Neural progenitor cell (in vitro differentiated cells): ENCODE results near the gene N4BP3. TPM values are rescaled to one million over a fixed set of nuclear protein-coding genes. Genes with fewer than 3 reads are reported as not detected.
A peak's percentile ranks its signal among the peaks of the same experiment; 100 is the strongest.

ENCODE experiments used
- DNase-seq: peaks from one replicate; pipeline ENCODE4 v3.0.0-alpha.2; 2016; ENCODE audit warnings: low spot score
- H2AFZ ChIP-seq: fragments of 200-600 bp; sonication (generic); replicated peaks from 2 replicates; pipeline ENCODE4 v1.6.1; 2016; ENCODE audit warnings: antibody characterized with exemption
- H3F3A ChIP-seq: fragments of 200-600 bp; sonication (generic); 2 replicates; pipeline ENCODE4 v1.6.1; 2016; ENCODE audit warnings: antibody characterized with exemption, low read depth
- H3K27ac ChIP-seq: fragments of 200-600 bp; sonication (generic); 2 replicates; pipeline ENCODE4 v1.5.1; 2016; ENCODE audit warnings: mild to moderate bottlenecking
- H3K27me3 ChIP-seq: fragments of 200-600 bp; sonication (generic); 2 replicates; pipeline ENCODE4 v1.6.1; 2016; ENCODE audit warnings: mild to moderate bottlenecking, moderate library complexity
- H3K36me3 ChIP-seq: fragments of 200-600 bp; sonication (generic); 2 replicates; pipeline ENCODE4 v1.5.1; 2016
- H3K4me1 ChIP-seq: fragments of 200-600 bp; sonication (generic); 2 replicates; pipeline ENCODE4 v1.6.1; 2016; ENCODE audit warnings: mixed run types
- H3K4me2 ChIP-seq: fragments of 200-600 bp; sonication (generic); 2 replicates; pipeline ENCODE4 v1.6.1; 2016
- H3K4me3 ChIP-seq: fragments of 200-600 bp; sonication (generic); 2 replicates; pipeline ENCODE4 v1.5.1; 2016
- H3K79me2 ChIP-seq: fragments of 200-600 bp; sonication (generic); 2 replicates; pipeline ENCODE4 v1.6.1; 2016; ENCODE audit warnings: low read depth
- H3K9ac ChIP-seq: fragments of 200-600 bp; sonication (generic); 2 replicates; pipeline ENCODE4 v1.6.1; 2016
- H3K9me3 ChIP-seq: fragments of 200-600 bp; sonication (generic); 2 replicates; pipeline ENCODE4 v1.5.1; 2016; ENCODE audit warnings: low read depth
- H4K20me1 ChIP-seq: fragments of 200-600 bp; sonication (generic); 2 replicates; pipeline ENCODE4 v1.6.1; 2016; ENCODE audit warnings: low read depth
- H3K27ac Mint-ChIP-seq: 3 replicates; pipeline ENCODE4 v1.8.0; 2021; ENCODE audit warnings: mixed read lengths
- H3K27me3 Mint-ChIP-seq: 2 replicates; pipeline ENCODE4 v1.8.0; 2022; ENCODE audit warnings: low read depth, mild to moderate bottlenecking, inconsistent platforms, moderate library complexity, mixed read lengths; ENCODE audit not compliant: insufficient read depth
- H3K36me3 Mint-ChIP-seq: 3 replicates; pipeline ENCODE4 v1.8.0; 2021; ENCODE audit warnings: mixed read lengths
- H3K4me1 Mint-ChIP-seq: 3 replicates; pipeline ENCODE4 v1.8.0; 2021; ENCODE audit warnings: mixed read lengths
- H3K4me3 Mint-ChIP-seq: 3 replicates; pipeline ENCODE4 v1.8.0; 2021; ENCODE audit warnings: mild to moderate bottlenecking, moderate library complexity, mixed read lengths
- H3K9me3 Mint-ChIP-seq: 3 replicates; pipeline ENCODE4 v1.8.0; 2020; ENCODE audit warnings: mixed read lengths
- EZH2 ChIP-seq: fragments of 200-600 bp; sonication (generic); IDR thresholded peaks from 2 replicates; pipeline ENCODE4 v1.6.1; 2017; ENCODE audit warnings: antibody characterized with exemption, mild to moderate bottlenecking, moderate library complexity
- EZH2phosphoT487 ChIP-seq: fragments of 200-600 bp; sonication (generic); IDR thresholded peaks from 2 replicates; pipeline ENCODE4 v1.6.1; 2017; ENCODE audit warnings: antibody characterized with exemption
- total RNA-seq: library from RNA; depleted of rRNA; stranded (reverse); fragments of >200 nt; gene quantifications from 2 replicates; pipeline ENCODE4 v1.2.3, GENCODE V29; 2015; ENCODE audit warnings: low replicate concordance
- TF ChIP-seq, protein P1 (sequence below): fragments of 200-600 bp; sonication (generic); IDR thresholded peaks from 2 replicates; pipeline ENCODE4 v1.5.1; 2017; ENCODE audit warnings: antibody characterized with exemption, mild to moderate bottlenecking

N4BP3 gene
- total RNA-seq, 1 donor from 2014 or later, result 4.1 TPM

DNA sequence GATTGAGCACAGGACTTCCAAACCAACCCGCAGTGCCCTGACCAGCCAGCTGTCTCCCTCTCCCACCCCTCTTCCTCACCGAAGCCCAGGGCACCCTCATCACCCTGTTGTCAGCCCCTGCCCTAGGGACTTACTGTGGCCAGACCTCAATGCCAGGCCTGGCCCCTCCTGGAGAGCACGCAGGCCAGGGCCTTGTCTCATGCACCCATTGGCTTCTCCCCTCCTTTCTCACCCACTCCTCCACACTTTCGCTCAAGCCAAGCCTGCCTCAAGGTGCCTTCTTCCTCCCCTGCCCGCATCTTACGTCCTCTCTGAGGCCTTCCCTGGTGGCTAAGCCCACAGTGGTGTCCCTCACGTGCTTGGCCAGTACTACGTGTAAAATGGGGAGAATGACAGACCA lies 33.3 kb upstream of the N4BP3 start:
- H3K4me3 ChIP-seq, result no peak overlapping the region
- H4K20me1 ChIP-seq, result no peaks in the 10 kb centered on the region
- H3K9me3 Mint-ChIP-seq, result no peaks in the 10 kb centered on the region
- H3K27ac ChIP-seq, result no peak overlapping the region
- TF ChIP-seq EZH2 (no peak), EZH2phosphoT487 (no peak)
- TF ChIP-seq, protein P1, sequence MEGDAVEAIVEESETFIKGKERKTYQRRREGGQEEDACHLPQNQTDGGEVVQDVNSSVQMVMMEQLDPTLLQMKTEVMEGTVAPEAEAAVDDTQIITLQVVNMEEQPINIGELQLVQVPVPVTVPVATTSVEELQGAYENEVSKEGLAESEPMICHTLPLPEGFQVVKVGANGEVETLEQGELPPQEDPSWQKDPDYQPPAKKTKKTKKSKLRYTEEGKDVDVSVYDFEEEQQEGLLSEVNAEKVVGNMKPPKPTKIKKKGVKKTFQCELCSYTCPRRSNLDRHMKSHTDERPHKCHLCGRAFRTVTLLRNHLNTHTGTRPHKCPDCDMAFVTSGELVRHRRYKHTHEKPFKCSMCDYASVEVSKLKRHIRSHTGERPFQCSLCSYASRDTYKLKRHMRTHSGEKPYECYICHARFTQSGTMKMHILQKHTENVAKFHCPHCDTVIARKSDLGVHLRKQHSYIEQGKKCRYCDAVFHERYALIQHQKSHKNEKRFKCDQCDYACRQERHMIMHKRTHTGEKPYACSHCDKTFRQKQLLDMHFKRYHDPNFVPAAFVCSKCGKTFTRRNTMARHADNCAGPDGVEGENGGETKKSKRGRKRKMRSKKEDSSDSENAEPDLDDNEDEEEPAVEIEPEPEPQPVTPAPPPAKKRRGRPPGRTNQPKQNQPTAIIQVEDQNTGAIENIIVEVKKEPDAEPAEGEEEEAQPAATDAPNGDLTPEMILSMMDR, result no peak
- no peak overlapping the region for H2AFZ ChIP-seq
- H3K9ac ChIP-seq, result no peak overlapping the region
- H3K27me3 Mint-ChIP-seq, result peaks cover 18% of the 10 kb centered on the region
- H3K4me3 Mint-ChIP-seq, result peak overlapping the region; percentile 46
- H3K9me3 ChIP-seq, result no peaks in the 10 kb centered on the region
- no peaks in the 10 kb centered on the region for H3K79me2 ChIP-seq
- peaks cover 19% of the 10 kb centered on the region for H3K4me1 Mint-ChIP-seq
- H3K36me3 ChIP-seq, result no peaks in the 10 kb centered on the region
- no peak for DNase-seq
- no peaks in the 10 kb centered on the region for H3F3A ChIP-seq
- H3K4me2 ChIP-seq, result no peak overlapping the region
- peaks cover 8% of the 10 kb centered on the region for H3K27me3 ChIP-seq
- H3K36me3 Mint-ChIP-seq, result no peaks in the 10 kb centered on the region
- H3K27ac Mint-ChIP-seq, result no peak overlapping the region
- H3K4me1 ChIP-seq, result no peaks in the 10 kb centered on the region

DNA sequence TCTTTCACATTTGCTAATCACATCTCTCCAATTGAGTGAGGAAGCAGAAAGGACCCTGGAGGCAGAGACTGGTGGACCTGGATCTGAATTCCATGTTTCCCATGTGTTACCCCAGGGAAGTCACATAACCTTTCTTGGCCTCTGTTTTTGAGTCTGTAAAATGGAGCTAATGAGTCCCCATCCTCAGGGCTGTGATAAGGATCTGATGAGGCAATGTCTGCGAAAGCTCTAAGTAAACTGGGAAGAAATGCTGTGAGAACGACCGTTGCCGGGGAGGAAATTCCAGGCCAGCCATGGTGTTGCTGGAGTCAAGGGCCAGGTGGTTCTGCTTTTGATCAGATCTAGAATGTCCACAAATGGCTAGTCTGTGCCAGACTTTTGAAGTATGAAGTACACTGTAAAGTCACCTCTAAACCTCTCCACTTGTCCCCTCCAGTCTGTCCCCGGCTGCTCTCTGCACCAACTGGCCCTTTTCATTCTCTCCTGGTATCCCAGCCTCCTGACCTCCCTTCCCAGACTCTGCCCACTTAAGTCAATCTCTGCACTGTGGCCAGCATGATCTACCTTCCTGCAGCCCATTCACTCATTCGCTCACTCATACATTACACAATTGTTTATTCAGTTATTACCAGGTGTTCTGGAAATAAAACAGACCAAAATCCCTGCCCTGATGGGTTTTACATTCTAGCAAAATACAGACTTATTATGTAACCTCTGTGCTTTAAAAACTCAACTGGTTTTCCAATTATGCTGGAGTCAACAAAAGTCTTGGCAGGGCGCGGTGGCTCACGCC lies 32.5 kb upstream of the N4BP3 start:
- Mint-ChIP-seq H3K4me3 (no peak overlapping the region), H3K9me3 (no peaks in the 10 kb centered on the region), H3K4me1 (peaks cover 19% of the 10 kb centered on the region), H3K27me3 (peaks cover 16% of the 10 kb centered on the region), H3K36me3 (no peaks in the 10 kb centered on the region), H3K27ac (peak overlapping the region; percentile 16)
- no peak for DNase-seq
- H4K20me1 ChIP-seq, result no peaks in the 10 kb centered on the region
- H3K79me2 ChIP-seq, result no peaks in the 10 kb centered on the region
- H3F3A ChIP-seq, result no peaks in the 10 kb centered on the region
- no peaks in the 10 kb centered on the region for H3K36me3 ChIP-seq
- H2AFZ ChIP-seq, result no peak overlapping the region
- H3K27me3 ChIP-seq, result peaks cover under 1% of the 10 kb centered on the region
- H3K4me2 ChIP-seq, result no peak overlapping the region
- TF ChIP-seq EZH2phosphoT487 (no peak), EZH2 (no peak)
- TF ChIP-seq, protein P1, result no peak
- no peak overlapping the region for H3K4me3 ChIP-seq
- no peaks in the 10 kb centered on the region for H3K9me3 ChIP-seq
- no peak overlapping the region for H3K27ac ChIP-seq
- no peaks in the 10 kb centered on the region for H3K4me1 ChIP-seq
- no peak overlapping the region for H3K9ac ChIP-seq

DNA sequence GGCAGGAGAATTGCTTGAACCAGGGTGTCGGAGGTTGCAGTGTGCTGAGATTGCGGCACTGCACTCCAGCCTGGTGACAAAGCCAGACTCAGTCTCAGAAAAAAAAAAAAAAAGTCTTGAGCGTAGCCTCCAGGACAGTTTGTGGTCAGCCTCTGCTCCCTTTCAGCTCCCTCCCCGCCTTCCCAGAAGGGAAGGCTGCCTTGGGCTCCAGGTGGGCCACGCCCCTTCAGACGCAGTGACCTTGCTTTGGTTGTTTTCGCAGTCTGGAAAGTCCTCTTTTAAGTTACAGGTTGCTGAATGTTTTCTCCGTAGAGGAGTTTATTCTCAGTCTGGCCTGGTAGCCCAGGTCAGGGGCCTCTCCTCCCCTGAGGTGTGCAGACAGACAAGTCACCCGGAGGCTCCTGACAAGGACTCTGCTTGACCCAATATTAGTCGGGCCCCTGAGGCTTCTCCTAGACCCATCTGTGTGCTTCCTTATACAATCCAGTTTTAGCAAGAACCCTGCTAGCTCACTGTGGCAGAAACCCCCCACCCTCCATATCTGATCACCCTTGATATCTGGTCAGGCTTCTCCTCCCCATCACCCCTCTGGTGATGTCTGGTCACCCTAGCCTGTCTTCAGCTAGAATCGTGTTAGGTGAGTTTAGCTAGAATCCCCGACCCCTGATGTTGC lies 31.6 kb upstream of the N4BP3 start:
- peak overlapping the region; percentile 86 for H3K27ac Mint-ChIP-seq
- no peak for DNase-seq
- Histone ChIP-seq H3K4me2 (no peak overlapping the region), H4K20me1 (no peaks in the 10 kb centered on the region), H3K27me3 (no peaks in the 10 kb centered on the region), H3K9me3 (no peaks in the 10 kb centered on the region), H3K27ac (no peak overlapping the region), H2AFZ (no peak overlapping the region), H3K79me2 (no peaks in the 10 kb centered on the region), H3K36me3 (no peaks in the 10 kb centered on the region), H3F3A (no peaks in the 10 kb centered on the region), H3K4me3 (no peak overlapping the region), H3K4me1 (no peaks in the 10 kb centered on the region), H3K9ac (no peak overlapping the region)
- peak overlapping the region; percentile 9 for H3K4me3 Mint-ChIP-seq
- TF ChIP-seq EZH2 (no peak), EZH2phosphoT487 (no peak)
- TF ChIP-seq, protein P1, result no peak
- H3K9me3 Mint-ChIP-seq, result no peaks in the 10 kb centered on the region
- H3K36me3 Mint-ChIP-seq, result no peaks in the 10 kb centered on the region
- H3K4me1 Mint-ChIP-seq, result peaks cover 13% of the 10 kb centered on the region
- H3K27me3 Mint-ChIP-seq, result peaks cover 12% of the 10 kb centered on the region
